Osteocyte (in vitro differentiated cells): Measurements from ENCODE around the gene ABL1. TPM values are rescaled to one million over a fixed set of nuclear protein-coding genes. Genes with fewer than 3 reads are reported as not detected.
"Not testable (repeated sequence)": the region's sequence is repeated elsewhere in the genome, so short reads cannot be mapped to it uniquely, and the experiment has no call there.

Source experiments
- DNase-seq: peaks from one replicate; pipeline ENCODE4 v3.0.0; 2021; ENCODE audit warnings: mixed read lengths; ENCODE audit not compliant: unreplicated experiment; ENCODE audit errors: extremely low spot score
- H3K27ac Mint-ChIP-seq: one replicate; pipeline ENCODE4 v1.8.0; 2021; ENCODE audit warnings: mild to moderate bottlenecking, mixed read lengths; ENCODE audit not compliant: unreplicated experiment
- H3K27me3 Mint-ChIP-seq: one replicate; pipeline ENCODE4 v1.8.0; 2021; ENCODE audit warnings: mixed read lengths; ENCODE audit not compliant: unreplicated experiment
- H3K36me3 Mint-ChIP-seq: one replicate; pipeline ENCODE4 v1.8.0; 2021; ENCODE audit warnings: mixed read lengths; ENCODE audit not compliant: unreplicated experiment
- H3K4me1 Mint-ChIP-seq: one replicate; pipeline ENCODE4 v1.8.0; 2021; ENCODE audit warnings: mixed read lengths; ENCODE audit not compliant: unreplicated experiment
- H3K4me3 Mint-ChIP-seq: one replicate; pipeline ENCODE4 v1.8.0; 2021; ENCODE audit warnings: mild to moderate bottlenecking, moderate library complexity, mixed read lengths; ENCODE audit not compliant: unreplicated experiment
- H3K9me3 Mint-ChIP-seq: one replicate; pipeline ENCODE4 v1.8.0; 2021; ENCODE audit warnings: mixed read lengths; ENCODE audit not compliant: unreplicated experiment
- CTCF ChIP-seq: fragments of 200-600 bp; sonication (generic); IDR thresholded peaks from 2 replicates; pipeline ENCODE4 v1.5.0; 2021; ENCODE audit warnings: antibody characterized with exemption, mild to moderate bottlenecking, moderate library complexity
- total RNA-seq: library from RNA; stranded (reverse); gene quantifications from 2 replicates; pipeline ENCODE4 v1.2.1, GENCODE V29; 2021

ABL1 gene
- total RNA-seq, 1 donor from 2014 or later, result 101 TPM

GRCh38 chr9:130791303-130791894, 43.7 kb upstream of the ABL1 start:
- H3K27ac Mint-ChIP-seq, result no peak overlapping the region
- no peaks in the 10 kb centered on the region for H3K27me3 Mint-ChIP-seq
- H3K36me3 Mint-ChIP-seq, result peaks cover 7% of the 10 kb centered on the region
- H3K4me3 Mint-ChIP-seq, result no peak overlapping the region
- TF ChIP-seq CTCF, result no peak
- H3K9me3 Mint-ChIP-seq, result peaks cover 9% of the 10 kb centered on the region
- DNase-seq, result no peak
- H3K4me1 Mint-ChIP-seq, result peaks cover 29% of the 10 kb centered on the region

GRCh38 chr9:130793589-130793988, 41.5 kb upstream of the ABL1 start:
- Mint-ChIP-seq H3K27me3 (no peaks in the 10 kb centered on the region), H3K36me3 (peaks cover 7% of the 10 kb centered on the region), H3K9me3 (peaks cover 9% of the 10 kb centered on the region), H3K4me3 (no peak overlapping the region), H3K27ac (no peak overlapping the region), H3K4me1 (peaks cover 35% of the 10 kb centered on the region)
- no peak for DNase-seq
- TF ChIP-seq CTCF, result no peak

GRCh38 chr9:130794021-130794420, 41.0 kb upstream of the ABL1 start:
- peaks cover 31% of the 10 kb centered on the region for H3K4me1 Mint-ChIP-seq
- H3K27ac Mint-ChIP-seq, DNase-seq, H3K4me3 Mint-ChIP-seq, H3K27me3 Mint-ChIP-seq, H3K9me3 Mint-ChIP-seq, H3K36me3 Mint-ChIP-seq: not testable (repeated sequence)

- H3K4me1 Mint-ChIP-seq, result peaks cover 31% of the 10 kb centered on the region
- not testable (repeated sequence) for DNase-seq, H3K27me3 Mint-ChIP-seq, H3K36me3 Mint-ChIP-seq, H3K4me3 Mint-ChIP-seq, H3K9me3 Mint-ChIP-seq
- H3K27ac Mint-ChIP-seq, result peak overlapping the region; percentile 81
Observed at GRCh38 chr9:130794423-130794822, 40.6 kb upstream of the ABL1 start.

DNA sequence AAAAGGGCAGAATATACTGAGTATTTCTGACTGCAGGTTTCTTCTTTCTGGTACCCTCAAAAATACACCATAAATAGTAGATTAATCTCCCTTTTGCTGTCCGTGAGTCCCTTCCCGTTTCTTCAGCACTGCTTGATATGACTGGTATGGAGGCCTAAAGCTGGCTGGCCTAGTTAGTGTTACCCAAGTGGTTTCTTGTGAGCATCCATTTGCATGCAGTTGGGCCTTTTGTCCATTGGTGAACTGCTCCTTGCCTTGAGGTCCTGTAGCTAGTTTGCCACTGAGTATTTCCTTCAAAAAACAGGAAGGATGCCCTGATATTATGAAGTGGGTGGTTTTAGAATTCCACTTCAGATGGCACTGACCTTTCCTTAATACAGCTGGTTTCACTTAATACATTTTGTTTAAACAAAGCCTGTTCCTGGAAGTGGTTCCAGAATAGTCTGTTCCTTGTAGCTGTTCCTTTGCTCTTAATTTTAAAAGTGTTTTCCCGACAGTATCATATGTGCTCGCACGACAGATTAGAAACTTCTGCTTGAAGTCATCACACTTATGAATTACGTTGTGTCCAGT, 40.0 kb upstream of the ABL1 start:
- no peak overlapping the region for H3K4me3 Mint-ChIP-seq
- DNase-seq, result no peak
- no peaks in the 10 kb centered on the region for H3K27me3 Mint-ChIP-seq
- H3K36me3 Mint-ChIP-seq, result peaks cover 2% of the 10 kb centered on the region
- peaks cover 31% of the 10 kb centered on the region for H3K4me1 Mint-ChIP-seq
- H3K9me3 Mint-ChIP-seq, result peaks cover 3% of the 10 kb centered on the region
- TF ChIP-seq CTCF, result no peak
- H3K27ac Mint-ChIP-seq, result peak overlapping the region; percentile 81

- not testable (repeated sequence) for H3K9me3 Mint-ChIP-seq, H3K27ac Mint-ChIP-seq, H3K4me1 Mint-ChIP-seq, H3K4me3 Mint-ChIP-seq, H3K27me3 Mint-ChIP-seq, H3K36me3 Mint-ChIP-seq, DNase-seq
Observed at GRCh38 chr9:130803116-130803515, 31.9 kb upstream of the ABL1 start.
